ENCODE data around the gene OR2A12.

DNA sequence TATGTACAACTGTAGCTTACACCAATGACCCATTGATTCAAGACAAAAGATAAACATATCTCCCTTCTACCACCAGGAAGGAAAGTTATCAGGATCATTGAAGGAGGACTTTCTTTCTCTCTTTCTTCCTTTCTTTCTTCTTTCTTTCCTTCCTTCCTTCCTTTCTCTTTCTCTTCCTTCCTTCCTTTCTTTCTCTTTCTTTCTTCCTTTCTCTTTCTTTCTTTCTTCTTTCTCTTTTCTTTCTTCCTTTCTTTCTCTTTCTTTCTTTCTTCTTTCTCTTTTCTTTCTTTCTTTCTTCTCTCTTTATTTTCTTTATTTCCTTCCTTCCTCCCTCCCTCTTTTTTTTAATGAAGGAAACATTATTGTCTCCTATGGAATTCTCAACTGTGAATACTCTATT lies 12.7 kb downstream of the OR2A12 start:
- TF ChIP-seq CTCF (IDR thresholded peaks at IDR 0.05) (no peak), POLR2A (IDR thresholded peaks at IDR 0.05) (no peak)
